ENCODE measurements around the gene RAD50.

DNA sequence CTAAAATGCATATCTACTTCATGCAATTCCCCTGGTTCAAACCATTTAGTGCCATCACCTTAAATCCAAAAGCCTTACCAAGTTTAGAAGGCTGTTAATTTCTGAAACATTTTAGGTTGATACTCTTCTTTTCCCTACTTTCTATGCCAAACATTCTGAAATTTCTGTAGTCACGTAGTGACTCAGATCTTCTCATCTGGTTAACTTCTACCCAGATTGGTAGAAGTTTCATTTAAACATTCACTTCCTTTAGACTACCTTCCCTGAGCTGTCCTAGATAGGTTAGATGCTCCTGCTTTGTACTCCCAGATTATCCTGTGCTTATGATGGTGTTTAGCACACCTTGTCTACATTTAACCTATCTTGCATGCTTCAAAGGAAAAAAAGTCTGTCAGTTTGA is 9.9 kb downstream of the RAD50 start:
- TF ChIP-seq POLR2AphosphoS5 (IDR thresholded peaks at IDR 0.05; ENCODE audit: low read length) (no peak), FOS (IDR thresholded peaks at IDR 0.05; ENCODE audit: borderline replicate concordance, extremely low read depth, insufficient read length) (no peak), NRF1 (conservative IDR thresholded peaks at IDR 0.05; ENCODE audit: low read depth, low read length) (no peak), SMC3 (IDR thresholded peaks at IDR 0.05; ENCODE audit: borderline replicate concordance, low read length) (no peak), GABPA (IDR thresholded peaks at IDR 0.05; ENCODE audit: low read depth) (no peak), BHLHE40 (IDR thresholded peaks at IDR 0.05; ENCODE audit: borderline replicate concordance in 1 of 2, low read depth in 2 of 2, low read length in 1 of 2) (no peak), PML (IDR thresholded peaks at IDR 0.05; ENCODE audit: low read length) (no peak), RFX5 (IDR thresholded peaks at IDR 0.05; ENCODE audit: low read depth, low read length) (no peak)
- TF ChIP-seq, protein P1, sequence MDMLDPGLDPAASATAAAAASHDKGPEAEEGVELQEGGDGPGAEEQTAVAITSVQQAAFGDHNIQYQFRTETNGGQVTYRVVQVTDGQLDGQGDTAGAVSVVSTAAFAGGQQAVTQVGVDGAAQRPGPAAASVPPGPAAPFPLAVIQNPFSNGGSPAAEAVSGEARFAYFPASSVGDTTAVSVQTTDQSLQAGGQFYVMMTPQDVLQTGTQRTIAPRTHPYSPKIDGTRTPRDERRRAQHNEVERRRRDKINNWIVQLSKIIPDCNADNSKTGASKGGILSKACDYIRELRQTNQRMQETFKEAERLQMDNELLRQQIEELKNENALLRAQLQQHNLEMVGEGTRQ (IDR thresholded peaks at IDR 0.05; ENCODE audit: borderline replicate concordance, low read depth, low read length): no peak
- TF ChIP-seq, protein P2, sequence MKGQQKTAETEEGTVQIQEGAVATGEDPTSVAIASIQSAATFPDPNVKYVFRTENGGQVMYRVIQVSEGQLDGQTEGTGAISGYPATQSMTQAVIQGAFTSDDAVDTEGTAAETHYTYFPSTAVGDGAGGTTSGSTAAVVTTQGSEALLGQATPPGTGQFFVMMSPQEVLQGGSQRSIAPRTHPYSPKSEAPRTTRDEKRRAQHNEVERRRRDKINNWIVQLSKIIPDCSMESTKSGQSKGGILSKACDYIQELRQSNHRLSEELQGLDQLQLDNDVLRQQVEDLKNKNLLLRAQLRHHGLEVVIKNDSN (IDR thresholded peaks at IDR 0.05; ENCODE audit: borderline replicate concordance, extremely low read length, insufficient read depth, low read depth, low read length): no peak

All from GM12878 (cell line).